H9 (cell line): ENCODE results near the gene ZNF618. TPM values are rescaled to one million over a fixed set of nuclear protein-coding genes. Genes with fewer than 3 reads are reported as not detected.

ENCODE experiments used
- DNase-seq: peaks from one replicate; pipeline ENCODE4 v3.0.0-alpha.2; 2017
- H2AFZ ChIP-seq: one replicate; pipeline ENCODE4 v1.6.1; 2013; ENCODE audit warnings: mild to moderate bottlenecking, low read length, control low read depth, moderate library complexity
- H2AK5ac ChIP-seq: 2 replicates; pipeline ENCODE4 v1.6.1; 2013; ENCODE audit warnings: low read length, control low read depth, mixed read lengths; ENCODE audit not compliant: insufficient read length
- H2BK120ac ChIP-seq: one replicate; pipeline ENCODE4 v1.6.1; 2013; ENCODE audit warnings: low read depth, mild to moderate bottlenecking, low read length, control low read depth, inconsistent platforms; ENCODE audit not compliant: poor library complexity, severe bottlenecking
- H2BK12ac ChIP-seq: 2 replicates; pipeline ENCODE4 v1.6.1; 2013; ENCODE audit warnings: low read length, control low read depth, mixed read lengths, low read depth; ENCODE audit not compliant: insufficient read length
- H2BK15ac ChIP-seq: 2 replicates; pipeline ENCODE4 v1.6.1; 2013; ENCODE audit warnings: low read depth, low read length, control low read depth
- H2BK20ac ChIP-seq: one replicate; pipeline ENCODE4 v1.6.1; 2013; ENCODE audit warnings: low read depth, mild to moderate bottlenecking, low read length, control low read depth, inconsistent platforms; ENCODE audit not compliant: poor library complexity, severe bottlenecking
- H2BK5ac ChIP-seq: 2 replicates; pipeline ENCODE4 v1.6.1; 2013; ENCODE audit warnings: low read length, control low read depth, mixed read lengths; ENCODE audit not compliant: insufficient read length
- H3K14ac ChIP-seq: 2 replicates; pipeline ENCODE4 v1.6.1; 2013; ENCODE audit warnings: low read length, control low read depth; ENCODE audit not compliant: insufficient read depth
- H3K18ac ChIP-seq: 2 replicates; pipeline ENCODE4 v1.6.1; 2013; ENCODE audit warnings: low read depth, mild to moderate bottlenecking, mixed read lengths, low read length, control low read depth; ENCODE audit not compliant: insufficient read length
- H3K23ac ChIP-seq: 2 replicates; pipeline ENCODE4 v1.6.1; 2013; ENCODE audit warnings: low read length, control low read depth, mixed read lengths, low read depth; ENCODE audit not compliant: insufficient read length
- H3K23me2 ChIP-seq: 2 replicates; pipeline ENCODE4 v1.6.1; 2013; ENCODE audit warnings: low read depth, mild to moderate bottlenecking, mixed read lengths, low read length, control low read depth; ENCODE audit not compliant: insufficient read length, poor library complexity, severe bottlenecking
- H3K27ac ChIP-seq: 2 replicates; pipeline ENCODE4 v1.5.1; 2013; ENCODE audit warnings: low read length, control low read depth, mixed read lengths, low read depth; ENCODE audit not compliant: insufficient read length
- H3K27me3 ChIP-seq: 2 replicates; pipeline ENCODE4 v1.6.1; 2013; ENCODE audit warnings: low read length, control low read depth, inconsistent platforms; ENCODE audit not compliant: insufficient read depth
- H3K4ac ChIP-seq: 2 replicates; pipeline ENCODE4 v1.6.1; 2013; ENCODE audit warnings: low read depth, mild to moderate bottlenecking, control low read depth, inconsistent platforms, low read length, moderate library complexity
- H3K4me1 ChIP-seq: 2 replicates; pipeline ENCODE4 v1.6.1; 2013; ENCODE audit warnings: low read length, control low read depth, inconsistent platforms; ENCODE audit not compliant: insufficient read depth
- H3K4me2 ChIP-seq: 2 replicates; pipeline ENCODE4 v1.6.1; 2013; ENCODE audit warnings: low read length, control low read depth, mixed read lengths; ENCODE audit not compliant: insufficient read length, insufficient read depth
- H3K56ac ChIP-seq: 2 replicates; pipeline ENCODE4 v1.6.1; 2013; ENCODE audit warnings: low read depth, mild to moderate bottlenecking, mixed read lengths, low read length, control low read depth; ENCODE audit not compliant: insufficient read length
- H3K79me1 ChIP-seq: 2 replicates; pipeline ENCODE4 v1.6.1; 2013; ENCODE audit warnings: low read depth, mild to moderate bottlenecking, moderate library complexity, low read length, control low read depth, inconsistent platforms; ENCODE audit not compliant: insufficient read depth, poor library complexity, severe bottlenecking
- H3K79me2 ChIP-seq: 2 replicates; pipeline ENCODE4 v1.6.1; 2013; ENCODE audit warnings: low read length, control low read depth, inconsistent platforms; ENCODE audit not compliant: insufficient read depth
- H3K9ac ChIP-seq: 2 replicates; pipeline ENCODE4 v1.6.1; 2013; ENCODE audit warnings: low read length, control low read depth, mixed read lengths; ENCODE audit not compliant: insufficient read length; ENCODE audit errors: extremely low read depth
- H3K9me3 ChIP-seq: one replicate; pipeline ENCODE4 v1.6.1; 2013; ENCODE audit warnings: low read depth, low read length, inconsistent platforms; ENCODE audit not compliant: control insufficient read depth
- H3T11ph ChIP-seq: one replicate; pipeline ENCODE4 v1.6.1; 2013; ENCODE audit warnings: mild to moderate bottlenecking, low read length, control low read depth, inconsistent platforms
- H4K20me1 ChIP-seq: one replicate; pipeline ENCODE4 v1.6.1; 2013; ENCODE audit not compliant: control insufficient read depth, insufficient read length, insufficient read depth
- H4K5ac ChIP-seq: 2 replicates; pipeline ENCODE4 v1.6.1; 2013; ENCODE audit warnings: low read depth, mild to moderate bottlenecking, mixed read lengths, low read length, control low read depth; ENCODE audit not compliant: insufficient read length
- H4K8ac ChIP-seq: replicated peaks from 2 replicates; pipeline ENCODE4 v1.6.1; 2013; ENCODE audit warnings: low read length, control low read depth, mixed read lengths, low read depth; ENCODE audit not compliant: insufficient read length
- H4K91ac ChIP-seq: 2 replicates; pipeline ENCODE4 v1.6.1; 2013; ENCODE audit warnings: low read depth, mild to moderate bottlenecking, moderate library complexity, mixed read lengths, low read length, control low read depth; ENCODE audit not compliant: insufficient read length
- H3K27ac Mint-ChIP-seq, 3 experiments: 2 replicates in 2 of 3; 3 replicates in 1 of 3; pipeline ENCODE4 v1.8.0; 2020 to 2021; ENCODE audit warnings: mixed read lengths in 3 of 3, mild to moderate bottlenecking in 1 of 3, moderate library complexity in 1 of 3
- H3K27me3 Mint-ChIP-seq: 2 replicates; pipeline ENCODE4 v1.8.0; 2021; ENCODE audit warnings: low read depth, mild to moderate bottlenecking, moderate library complexity, mixed read lengths
- H3K36me3 Mint-ChIP-seq, 3 experiments: 2 replicates in 2 of 3; 3 replicates in 1 of 3; pipeline ENCODE4 v1.8.0; 2020 to 2021; ENCODE audit warnings: low read depth in 3 of 3, mixed read lengths in 3 of 3; ENCODE audit not compliant: insufficient read depth in 1 of 3
- H3K4me1 Mint-ChIP-seq, 2 experiments: 2 replicates each; pipeline ENCODE4 v1.8.0; 2020; ENCODE audit warnings: mixed read lengths in 2 of 2
- H3K4me3 Mint-ChIP-seq, 2 experiments: 2 replicates in 1 of 2; 3 replicates in 1 of 2; pipeline ENCODE4 v1.8.0; 2020 to 2021; ENCODE audit warnings: mild to moderate bottlenecking in 2 of 2, mixed read lengths in 2 of 2, moderate library complexity in 1 of 2
- H3K9me3 Mint-ChIP-seq, 2 experiments: 2 replicates in 1 of 2; 3 replicates in 1 of 2; pipeline ENCODE4 v1.8.0; 2020; ENCODE audit warnings: mild to moderate bottlenecking in 2 of 2, mixed read lengths in 2 of 2, moderate library complexity in 1 of 2
- WGBS: extraction: QIAGEN DNeasy Blood & Tissue Kit; methylation state at CpG from one replicate; pipeline ENCODE4 v1.1.7; 2013; ENCODE audit warnings: missing lambda C conversion rate, low lambda C conversion rate, mixed read lengths; ENCODE audit not compliant: insufficient read length; ENCODE audit errors: extremely low coverage; 5-methylcytosine and 5-hydroxymethylcytosine counted together
- total RNA-seq: library from RNA; stranded (reverse); gene quantifications from 2 replicates; pipeline ENCODE4 v1.2.1, GENCODE V29; 2021
- TF ChIP-seq, protein P1 (sequence below): fragments of 200-600 bp; sonication (generic); conservative IDR thresholded peaks from 3 replicates; pipeline ENCODE4 v1.8.0; 2021; ENCODE audit warnings: antibody characterized with exemption, mild to moderate bottlenecking

ZNF618 gene
- total RNA-seq, 1 experiment from 2014 or later = 13.6 TPM

GRCh38 chr9:113898596-113898995 lies 22.5 kb downstream of the ZNF618 start:
- Histone ChIP-seq H4K20me1 (no peaks in the 10 kb centered on the region), H3K23me2 (no peaks in the 10 kb centered on the region), H2AFZ (no peak overlapping the region), H2BK120ac (no peak overlapping the region), H2BK20ac (no peak overlapping the region), H4K91ac (no peak overlapping the region), H3K56ac (no peak overlapping the region), H3K23ac (no peak overlapping the region), H2BK5ac (no peak overlapping the region), H3K4me2 (no peak overlapping the region), H2AK5ac (no peak overlapping the region), H3K9ac (no peak overlapping the region), H3K4ac (no peak overlapping the region), H3T11ph (no peak overlapping the region), H3K79me1 (no peaks in the 10 kb centered on the region), H4K8ac (no peak overlapping the region), H3K18ac (no peak overlapping the region), H3K4me1 (no peaks in the 10 kb centered on the region; the same call in 1 of the 2 replicates), H3K27ac (no peak overlapping the region), H3K27me3 (no peaks in the 10 kb centered on the region), H2BK15ac (no peak overlapping the region), H3K79me2 (no peaks in the 10 kb centered on the region), H3K9me3 (no peaks in the 10 kb centered on the region), H4K5ac (no peak overlapping the region), H2BK12ac (no peak overlapping the region), H3K14ac (no peak overlapping the region)
- peaks cover 0 to 6% of the 10 kb centered on the region in 2 experiments; a peak in 2 of 4 replicates for H3K4me1 Mint-ChIP-seq
- DNase-seq = no peak
- no peak overlapping the region for H3K27ac Mint-ChIP-seq
- no CpG with 5 or more reads among the region's 4 CpGs for WGBS
- peaks cover 0 to 17% (median 4%) of the 10 kb centered on the region in 3 experiments; a peak in 4 of 7 replicates for H3K36me3 Mint-ChIP-seq
- no peak overlapping the region for H3K4me3 Mint-ChIP-seq
- TF ChIP-seq, protein P1, sequence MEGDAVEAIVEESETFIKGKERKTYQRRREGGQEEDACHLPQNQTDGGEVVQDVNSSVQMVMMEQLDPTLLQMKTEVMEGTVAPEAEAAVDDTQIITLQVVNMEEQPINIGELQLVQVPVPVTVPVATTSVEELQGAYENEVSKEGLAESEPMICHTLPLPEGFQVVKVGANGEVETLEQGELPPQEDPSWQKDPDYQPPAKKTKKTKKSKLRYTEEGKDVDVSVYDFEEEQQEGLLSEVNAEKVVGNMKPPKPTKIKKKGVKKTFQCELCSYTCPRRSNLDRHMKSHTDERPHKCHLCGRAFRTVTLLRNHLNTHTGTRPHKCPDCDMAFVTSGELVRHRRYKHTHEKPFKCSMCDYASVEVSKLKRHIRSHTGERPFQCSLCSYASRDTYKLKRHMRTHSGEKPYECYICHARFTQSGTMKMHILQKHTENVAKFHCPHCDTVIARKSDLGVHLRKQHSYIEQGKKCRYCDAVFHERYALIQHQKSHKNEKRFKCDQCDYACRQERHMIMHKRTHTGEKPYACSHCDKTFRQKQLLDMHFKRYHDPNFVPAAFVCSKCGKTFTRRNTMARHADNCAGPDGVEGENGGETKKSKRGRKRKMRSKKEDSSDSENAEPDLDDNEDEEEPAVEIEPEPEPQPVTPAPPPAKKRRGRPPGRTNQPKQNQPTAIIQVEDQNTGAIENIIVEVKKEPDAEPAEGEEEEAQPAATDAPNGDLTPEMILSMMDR = no peak
- H3K9me3 Mint-ChIP-seq = peaks cover 0 to 2% of the 10 kb centered on the region in 2 experiments; a peak in 1 of 5 replicates
- H3K27me3 Mint-ChIP-seq = no peaks in the 10 kb centered on the region
